Osteocyte (in vitro differentiated cells): ENCODE measurements around the gene PPP1R9A. TPM values are rescaled to one million over a fixed set of nuclear protein-coding genes. Genes with fewer than 3 reads are reported as not detected.

Experiments used
- DNase-seq: peaks from one replicate; pipeline ENCODE4 v3.0.0; 2021; ENCODE audit warnings: mixed read lengths; ENCODE audit not compliant: unreplicated experiment; ENCODE audit errors: extremely low spot score
- H3K27ac Mint-ChIP-seq: one replicate; pipeline ENCODE4 v1.8.0; 2021; ENCODE audit warnings: mild to moderate bottlenecking, mixed read lengths; ENCODE audit not compliant: unreplicated experiment
- H3K27me3 Mint-ChIP-seq: one replicate; pipeline ENCODE4 v1.8.0; 2021; ENCODE audit warnings: mixed read lengths; ENCODE audit not compliant: unreplicated experiment
- H3K36me3 Mint-ChIP-seq: one replicate; pipeline ENCODE4 v1.8.0; 2021; ENCODE audit warnings: mixed read lengths; ENCODE audit not compliant: unreplicated experiment
- H3K4me1 Mint-ChIP-seq: one replicate; pipeline ENCODE4 v1.8.0; 2021; ENCODE audit warnings: mixed read lengths; ENCODE audit not compliant: unreplicated experiment
- H3K4me3 Mint-ChIP-seq: one replicate; pipeline ENCODE4 v1.8.0; 2021; ENCODE audit warnings: mild to moderate bottlenecking, moderate library complexity, mixed read lengths; ENCODE audit not compliant: unreplicated experiment
- H3K9me3 Mint-ChIP-seq: one replicate; pipeline ENCODE4 v1.8.0; 2021; ENCODE audit warnings: mixed read lengths; ENCODE audit not compliant: unreplicated experiment
- total RNA-seq: library from RNA; stranded (reverse); gene quantifications from 2 replicates; pipeline ENCODE4 v1.2.1, GENCODE V29; 2021
- TF ChIP-seq, protein P1 (sequence below): fragments of 200-600 bp; sonication (generic); IDR thresholded peaks from 2 replicates; pipeline ENCODE4 v1.5.0; 2021; ENCODE audit warnings: antibody characterized with exemption, mild to moderate bottlenecking, moderate library complexity

PPP1R9A gene
- total RNA-seq, 1 donor from 2014 or later, result 3.4 TPM

DNA sequence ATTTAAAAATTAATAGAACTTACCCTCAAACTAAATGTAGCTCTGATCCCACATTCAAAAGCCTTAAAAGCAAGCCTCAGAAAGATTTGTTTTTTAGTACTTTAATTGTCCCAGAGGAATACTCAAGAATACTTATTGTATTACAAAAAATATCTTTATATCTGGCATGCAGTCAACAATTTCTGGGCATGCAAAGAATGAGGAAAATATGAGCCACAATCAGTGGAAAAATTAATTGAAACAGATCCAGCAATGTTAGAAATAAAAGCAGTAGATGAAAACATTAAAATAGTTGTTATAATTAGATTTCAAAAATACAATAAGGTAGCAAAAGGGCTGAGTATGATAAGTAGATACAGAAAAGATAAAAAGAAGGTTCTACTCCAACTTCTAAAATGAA, 262.3 kb downstream of the PPP1R9A start:
- H3K9me3 Mint-ChIP-seq, result no peaks in the 10 kb centered on the region
- no peaks in the 10 kb centered on the region for H3K36me3 Mint-ChIP-seq
- no peak overlapping the region for H3K27ac Mint-ChIP-seq
- peaks cover 9% of the 10 kb centered on the region for H3K4me1 Mint-ChIP-seq
- H3K27me3 Mint-ChIP-seq, result peaks cover 16% of the 10 kb centered on the region
- DNase-seq, result no peak
- no peak overlapping the region for H3K4me3 Mint-ChIP-seq
- TF ChIP-seq, protein P1, sequence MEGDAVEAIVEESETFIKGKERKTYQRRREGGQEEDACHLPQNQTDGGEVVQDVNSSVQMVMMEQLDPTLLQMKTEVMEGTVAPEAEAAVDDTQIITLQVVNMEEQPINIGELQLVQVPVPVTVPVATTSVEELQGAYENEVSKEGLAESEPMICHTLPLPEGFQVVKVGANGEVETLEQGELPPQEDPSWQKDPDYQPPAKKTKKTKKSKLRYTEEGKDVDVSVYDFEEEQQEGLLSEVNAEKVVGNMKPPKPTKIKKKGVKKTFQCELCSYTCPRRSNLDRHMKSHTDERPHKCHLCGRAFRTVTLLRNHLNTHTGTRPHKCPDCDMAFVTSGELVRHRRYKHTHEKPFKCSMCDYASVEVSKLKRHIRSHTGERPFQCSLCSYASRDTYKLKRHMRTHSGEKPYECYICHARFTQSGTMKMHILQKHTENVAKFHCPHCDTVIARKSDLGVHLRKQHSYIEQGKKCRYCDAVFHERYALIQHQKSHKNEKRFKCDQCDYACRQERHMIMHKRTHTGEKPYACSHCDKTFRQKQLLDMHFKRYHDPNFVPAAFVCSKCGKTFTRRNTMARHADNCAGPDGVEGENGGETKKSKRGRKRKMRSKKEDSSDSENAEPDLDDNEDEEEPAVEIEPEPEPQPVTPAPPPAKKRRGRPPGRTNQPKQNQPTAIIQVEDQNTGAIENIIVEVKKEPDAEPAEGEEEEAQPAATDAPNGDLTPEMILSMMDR, result no peak

DNA sequence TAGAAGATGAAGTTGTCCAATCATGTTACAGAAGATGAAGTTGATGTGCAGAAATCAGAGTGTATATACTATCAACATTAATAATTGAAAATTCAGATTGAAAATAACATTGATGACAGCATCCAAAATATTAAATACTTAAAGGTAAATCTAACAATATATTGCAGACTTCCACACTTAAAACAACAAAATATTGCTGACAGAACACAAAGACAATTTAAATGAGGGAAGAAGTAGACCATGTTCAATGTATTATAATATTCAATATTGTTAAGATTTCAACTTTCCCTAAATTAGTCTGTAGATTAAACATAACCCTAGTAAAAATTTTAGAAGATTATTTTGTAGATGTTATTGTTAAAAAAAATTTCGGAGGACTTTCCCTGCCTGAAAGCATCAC, 265.0 kb downstream of the PPP1R9A start:
- H3K4me3 Mint-ChIP-seq, result no peak overlapping the region
- DNase-seq, result no peak
- no peaks in the 10 kb centered on the region for H3K36me3 Mint-ChIP-seq
- H3K4me1 Mint-ChIP-seq, result peaks cover 9% of the 10 kb centered on the region
- peaks cover 4% of the 10 kb centered on the region for H3K9me3 Mint-ChIP-seq
- no peak overlapping the region for H3K27ac Mint-ChIP-seq
- peaks cover 10% of the 10 kb centered on the region for H3K27me3 Mint-ChIP-seq
- TF ChIP-seq, protein P1, result no peak

DNA sequence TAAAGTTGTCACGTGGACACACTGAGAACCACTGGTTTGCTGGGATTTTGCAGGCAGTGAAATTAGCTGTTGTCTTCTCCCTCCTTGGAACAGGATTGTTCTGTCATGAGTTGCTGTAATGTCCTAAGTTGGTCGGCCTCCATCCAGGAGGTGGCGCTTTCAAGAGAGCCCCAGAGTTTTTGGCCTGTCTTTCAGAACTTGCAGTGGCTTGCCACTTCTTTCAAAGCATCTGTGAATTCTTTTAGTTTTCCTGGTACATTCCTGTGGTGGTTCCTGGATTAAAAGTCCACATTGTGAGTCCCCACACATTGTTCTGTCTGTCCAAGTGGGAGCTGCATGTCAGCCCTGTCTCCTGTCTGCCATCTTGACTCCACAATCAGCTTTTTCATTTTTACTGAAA, 283.1 kb downstream of the PPP1R9A start:
- DNase-seq, result no peak
- no peak overlapping the region for H3K27ac Mint-ChIP-seq
- TF ChIP-seq, protein P1, result no peak
- H3K27me3 Mint-ChIP-seq, result peaks cover 24% of the 10 kb centered on the region
- no peak overlapping the region for H3K4me3 Mint-ChIP-seq
- peaks cover 2% of the 10 kb centered on the region for H3K9me3 Mint-ChIP-seq
- no peaks in the 10 kb centered on the region for H3K36me3 Mint-ChIP-seq
- H3K4me1 Mint-ChIP-seq, result no peaks in the 10 kb centered on the region

DNA sequence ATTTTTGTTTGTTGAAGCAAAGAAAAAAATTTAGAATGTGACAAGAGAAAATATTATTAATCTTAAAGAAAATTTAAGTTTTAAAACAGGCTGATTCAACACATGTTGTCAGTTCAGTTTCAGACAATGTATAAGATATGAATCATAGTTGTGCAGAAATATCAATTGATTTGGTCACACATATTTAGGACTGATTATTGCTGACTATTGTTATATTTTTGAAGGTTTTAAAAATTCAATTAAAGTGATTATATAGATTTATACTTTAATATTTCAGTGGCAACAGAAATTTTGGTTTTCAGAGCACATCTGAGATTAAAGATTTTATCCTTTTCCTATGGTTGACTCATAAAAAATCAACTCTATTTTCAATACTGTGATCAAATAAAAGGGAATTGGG, 284.4 kb downstream of the PPP1R9A start:
- no peaks in the 10 kb centered on the region for H3K9me3 Mint-ChIP-seq
- H3K4me1 Mint-ChIP-seq, result no peaks in the 10 kb centered on the region
- peaks cover 15% of the 10 kb centered on the region for H3K27me3 Mint-ChIP-seq
- no peak overlapping the region for H3K4me3 Mint-ChIP-seq
- no peak overlapping the region for H3K27ac Mint-ChIP-seq
- TF ChIP-seq, protein P1, result no peak
- H3K36me3 Mint-ChIP-seq, result no peaks in the 10 kb centered on the region
- DNase-seq, result no peak

DNA sequence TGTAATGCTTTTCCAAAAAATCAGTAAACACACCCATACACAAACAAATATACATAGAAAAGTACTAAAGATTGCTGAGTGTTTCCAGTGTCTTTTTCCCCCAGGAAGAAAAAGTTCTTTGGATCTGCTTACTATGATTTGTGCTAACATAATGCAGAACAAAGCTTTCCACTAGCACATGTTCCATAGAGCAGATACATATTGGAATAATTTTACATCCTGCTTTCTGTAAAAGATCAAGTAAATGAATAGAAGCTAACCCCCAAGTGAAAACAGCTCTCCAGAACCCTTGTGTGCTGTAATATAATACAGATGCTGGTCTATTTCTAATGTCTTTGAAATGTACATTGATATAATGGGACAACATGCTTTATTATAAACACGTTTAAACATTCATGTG, 291.5 kb downstream of the PPP1R9A start:
- TF ChIP-seq, protein P1, result no peak
- Mint-ChIP-seq H3K36me3 (no peaks in the 10 kb centered on the region), H3K27me3 (peaks cover 8% of the 10 kb centered on the region), H3K9me3 (no peaks in the 10 kb centered on the region), H3K4me3 (no peak overlapping the region), H3K27ac (no peak overlapping the region), H3K4me1 (peaks cover 2% of the 10 kb centered on the region)
- no peak for DNase-seq
